Suppressor macrophage treated with lipopolysaccharide for 1 hour (primary cell): ENCODE data around the gene NEK9.
"Not testable (repeated sequence)": the region's sequence is repeated elsewhere in the genome, so short reads cannot be mapped to it uniquely, and the experiment has no call there.

Experiments used
- DNase-seq, 3 donors: peaks; one replicate each; pipeline ENCODE4 v3.0.0-alpha.2; 2020 to 2022

Gene NEK9

GRCh38 chr14:75098682-75099081 lies 28.2 kb downstream of the NEK9 start:
- DNase-seq = no peak

- no peak for DNase-seq
Measured at GRCh38 chr14:75098212-75098611, 28.6 kb downstream of the NEK9 start.

- no peak for DNase-seq
Measured at GRCh38 chr14:75096959-75097358, 29.9 kb downstream of the NEK9 start.

GRCh38 chr14:75095690-75096089 lies 31.2 kb downstream of the NEK9 start:
- no peak for DNase-seq

- no peak for DNase-seq
Measured at GRCh38 chr14:75094896-75095295, 32.0 kb downstream of the NEK9 start.

- DNase-seq = no peak
Measured at GRCh38 chr14:75092698-75093097, 34.1 kb downstream of the NEK9 start.

- DNase-seq = no peak
Measured at GRCh38 chr14:75091251-75091650, 35.6 kb downstream of the NEK9 start.

- no peak for DNase-seq
Measured at GRCh38 chr14:75090353-75090752, 36.5 kb downstream of the NEK9 start.

GRCh38 chr14:75088566-75089373 lies 38.1 kb downstream of the NEK9 start:
- peak; percentile 72 to 81 (median 80) for DNase-seq

GRCh38 chr14:75088153-75088552 lies 38.7 kb downstream of the NEK9 start:
- DNase-seq = no peak

GRCh38 chr14:75084513-75084912 lies 42.3 kb downstream of the NEK9 start:
- no peak for DNase-seq

GRCh38 chr14:75083271-75083670 lies 43.6 kb downstream of the NEK9 start:
- no peak for DNase-seq

- no peak for DNase-seq
Measured at GRCh38 chr14:75081660-75082229, 45.1 kb downstream of the NEK9 start.

GRCh38 chr14:75079521-75079920 lies 47.3 kb downstream of the NEK9 start:
- DNase-seq = no peak

GRCh38 chr14:75077794-75078193 lies 49.1 kb downstream of the NEK9 start:
- no peak for DNase-seq

GRCh38 chr14:75070383-75070782 lies 56.5 kb downstream of the NEK9 start:
- no peak for DNase-seq

GRCh38 chr14:75069811-75070145 lies 57.1 kb downstream of the NEK9 start:
- no peak for DNase-seq

- DNase-seq = peak; percentile 86 to 95 (median 91)
Measured at GRCh38 chr14:75069121-75069810, 57.6 kb downstream of the NEK9 start, which contains the start of gene ZC2HC1C. TSS of gene ZC2HC1C (plus strand) at chr14:75069641. CDS start at chr14:75070574, 933 bp downstream.

GRCh38 chr14:75068294-75069120 lies 58.3 kb downstream of the NEK9 start:
- DNase-seq = peak in 1 of 3 donors; percentile 11

GRCh38 chr14:75067765-75068164 lies 59.1 kb downstream of the NEK9 start:
- DNase-seq = not testable (repeated sequence)

GRCh38 chr14:75067212-75067611 lies 59.6 kb downstream of the NEK9 start:
- peak in 1 of 3 donors; percentile 7 for DNase-seq

- peak; percentile 43 to 53 (median 47) for DNase-seq
Measured at GRCh38 chr14:75066691-75067090, 60.2 kb downstream of the NEK9 start.

GRCh38 chr14:75064205-75064567 lies 62.7 kb downstream of the NEK9 start:
- no peak for DNase-seq
